Endothelial cell of umbilical vein (primary cell): ENCODE data around the gene NSD2. TPM values are rescaled to one million over a fixed set of nuclear protein-coding genes. Genes with fewer than 3 reads are reported as not detected.

Experiments used
- BruUV-seq: library from RNA; stranded (reverse); fragments of 400-500 nt; replicated peaks from 2 replicates; lab custom pipeline; 2021; lab: Mats Ljungman, UMichigan
- CTCF ChIA-PET: fragments of 300-600, 350-600 bp; sonication (Branson Sonifier 250); formaldehyde crosslinking; loops from one replicate; lab custom pipeline; 2021; ENCODE audit warnings: antibody characterized with exemption, inconsistent platforms; lab: Charles Lee
- POLR2A ChIA-PET: fragments of 300-600, 350-600 bp; sonication (Branson Sonifier 250); formaldehyde crosslinking; loops from one replicate; lab custom pipeline; 2021; ENCODE audit warnings: antibody characterized with exemption, inconsistent platforms; lab: Charles Lee
- DNase-seq: peaks from one replicate; pipeline ENCODE4 v3.0.0-alpha.2; 2011; ENCODE audit warnings: low read depth, low spot score
- FAIRE-seq: peaks from 2 replicates; lab custom pipeline; 2011; peaks lifted over from hg19 to GRCh38; lab: Jason Lieb, UNC
- H2AFZ ChIP-seq: 2 replicates; pipeline ENCODE4 v1.6.0; 2012; ENCODE audit warnings: low read depth, low read length, control low read depth, inconsistent platforms
- H3K27ac ChIP-seq: 2 replicates; pipeline ENCODE4 v1.5.1; 2011; ENCODE audit warnings: low read depth, mild to moderate bottlenecking, control low read depth, low read length, moderate library complexity; ENCODE audit not compliant: insufficient read depth
- H3K27me3 ChIP-seq, 2 experiments: 2 replicates each; pipeline versions ENCODE4 v1.6.0 to v1.6.1; 2011; ENCODE audit warnings: low read length in 2 of 2, mixed read lengths in 1 of 2; ENCODE audit not compliant: control insufficient read depth in 2 of 2, insufficient read depth in 2 of 2
- H3K36me3 ChIP-seq, 2 experiments: 2 replicates in 1 of 2; 3 replicates in 1 of 2; pipeline ENCODE4 v1.5.1; 2011; ENCODE audit warnings: low read length in 2 of 2, mild to moderate bottlenecking in 1 of 2, moderate library complexity in 1 of 2; ENCODE audit not compliant: control insufficient read depth in 2 of 2, insufficient read depth in 2 of 2; ENCODE audit errors: extremely low read depth in 1 of 2
- H3K4me1 ChIP-seq: 3 replicates; pipeline ENCODE4 v1.5.1; 2011; ENCODE audit warnings: mild to moderate bottlenecking, low read length; ENCODE audit not compliant: control insufficient read depth, insufficient read depth; ENCODE audit errors: extremely low read depth
- H3K4me2 ChIP-seq: 2 replicates; pipeline ENCODE4 v1.6.1; 2011; ENCODE audit warnings: low read length, control low read depth, mixed read lengths; ENCODE audit not compliant: insufficient read depth
- H3K4me3 ChIP-seq, 3 experiments: fragments of 200-600 bp in 1 of 3; sonication (generic), shearing (Covaris generic) in 1 of 3; replicated peaks in 1 of 3; 2 replicates each; pipeline ENCODE4 v1.5.1; 2011 to 2016; ENCODE audit warnings: control low read depth in 3 of 3, low read length in 3 of 3, mild to moderate bottlenecking in 2 of 3, inconsistent platforms in 1 of 3, low read depth in 1 of 3, moderate library complexity in 1 of 3; ENCODE audit not compliant: insufficient read depth in 1 of 3
- H3K79me2 ChIP-seq: 2 replicates; pipeline ENCODE4 v1.6.0; 2012; ENCODE audit warnings: low read length, inconsistent platforms; ENCODE audit not compliant: control insufficient read depth, insufficient read depth
- H3K9ac ChIP-seq: replicated peaks from 2 replicates; pipeline ENCODE3; 2011; ENCODE audit warnings: low read length, control low read depth; ENCODE audit not compliant: insufficient read depth; ENCODE audit errors: extremely low read depth
- H3K9me1 ChIP-seq: replicated peaks from 3 replicates; pipeline ENCODE4 v1.6.0; 2011; ENCODE audit warnings: mild to moderate bottlenecking, low read length; ENCODE audit not compliant: control insufficient read depth, insufficient read depth; ENCODE audit errors: extremely low read depth
- H3K9me3 ChIP-seq: replicated peaks from 2 replicates; pipeline ENCODE4 v1.5.1; 2012; ENCODE audit warnings: low read length, inconsistent platforms; ENCODE audit not compliant: control insufficient read depth, insufficient read depth
- H4K20me1 ChIP-seq: replicated peaks from 2 replicates; pipeline ENCODE3; 2011; ENCODE audit warnings: mild to moderate bottlenecking, low read length; ENCODE audit not compliant: control insufficient read depth, insufficient read depth; ENCODE audit errors: extremely low read depth
- FOS ChIP-seq: IDR thresholded peaks from 2 replicates; pipeline ENCODE4 v1.6.1; 2011; ENCODE audit warnings: mild to moderate bottlenecking, low read length, moderate library complexity, borderline replicate concordance; ENCODE audit not compliant: insufficient read depth
- GATA2 ChIP-seq: IDR thresholded peaks from 2 replicates; pipeline ENCODE4 v1.7.0; 2011; ENCODE audit warnings: low read depth, mild to moderate bottlenecking, moderate library complexity, mixed read lengths, low read length; ENCODE audit not compliant: insufficient read length, insufficient read depth
- JUN ChIP-seq: IDR thresholded peaks from 2 replicates; pipeline ENCODE4 v1.6.1; 2011; ENCODE audit warnings: borderline replicate concordance, low read depth; ENCODE audit not compliant: insufficient read length, insufficient read depth
- MYC ChIP-seq: IDR thresholded peaks from one replicate; pipeline ENCODE4 v1.6.1; 2011; ENCODE audit warnings: mild to moderate bottlenecking, low read depth, low read length
- POLR2A ChIP-seq: IDR thresholded peaks from 2 replicates; pipeline ENCODE4 v1.6.1; 2012; ENCODE audit warnings: low read depth, mild to moderate bottlenecking, control low read depth, low read length
- POLR2AphosphoS5 ChIP-seq: IDR thresholded peaks from 2 replicates; pipeline ENCODE4 v1.6.1; 2012; ENCODE audit warnings: low read depth, mild to moderate bottlenecking, control low read depth, low read length, moderate library complexity; ENCODE audit not compliant: insufficient read depth
- dilution Hi-C: fragments of 300-500 bp; cut with MboI; formaldehyde crosslinking; loops from one replicate; pipeline ENCODE4 v1.15.0; 2019; ENCODE audit warnings: low sequenced_read_pairs; ENCODE audit not compliant: extremely low pct_ligation_motif_present
- intact Hi-C: fragments of 100-400 bp; cut with micrococcal nuclease; formaldehyde crosslinking; loops from one replicate; pipeline ENCODE4 v1.10.0; 2022
- polyA plus RNA-seq, 4 experiments: library from polyadenylated mRNA; depleted of rRNA in 3 of 4; stranded (reverse) in 3 of 4; unstranded in 1 of 4; fragments of >200 nt; gene quantifications; 2 replicates each; pipeline versions ENCODE4 v1.2.1 to v1.2.3, GENCODE V29; 2011 to 2012; ENCODE audit warnings: missing spikeins in 1 of 4
- total RNA-seq: library from RNA; stranded (reverse); gene quantifications from 2 replicates; pipeline ENCODE4 v1.2.3, GENCODE V29; 2021
- TF ChIP-seq, protein P1 (sequence below), 2 donors: IDR thresholded peaks; 1 replicate in 1 of 2; 2 replicates in 1 of 2; pipeline ENCODE4 v1.5.1; 2011; ENCODE audit warnings: low read length in 2 of 2, mild to moderate bottlenecking in 2 of 2, moderate library complexity in 2 of 2, control low read depth in 1 of 2, inconsistent platforms in 1 of 2, low read depth in 1 of 2; ENCODE audit not compliant: insufficient read depth in 1 of 2; ENCODE audit errors: extremely low read depth in 1 of 2
- TF ChIP-seq, protein P2 (sequence below): IDR thresholded peaks from 2 replicates; pipeline ENCODE4 v1.6.1; 2011; ENCODE audit not compliant: insufficient read depth, insufficient read length

NSD2 gene
- total and polyA plus RNA-seq, 2 donors (not counting 3 experiments of a cell fraction or from before 2014, with no cell fraction given), result 31.3 to 171 TPM

DNA sequence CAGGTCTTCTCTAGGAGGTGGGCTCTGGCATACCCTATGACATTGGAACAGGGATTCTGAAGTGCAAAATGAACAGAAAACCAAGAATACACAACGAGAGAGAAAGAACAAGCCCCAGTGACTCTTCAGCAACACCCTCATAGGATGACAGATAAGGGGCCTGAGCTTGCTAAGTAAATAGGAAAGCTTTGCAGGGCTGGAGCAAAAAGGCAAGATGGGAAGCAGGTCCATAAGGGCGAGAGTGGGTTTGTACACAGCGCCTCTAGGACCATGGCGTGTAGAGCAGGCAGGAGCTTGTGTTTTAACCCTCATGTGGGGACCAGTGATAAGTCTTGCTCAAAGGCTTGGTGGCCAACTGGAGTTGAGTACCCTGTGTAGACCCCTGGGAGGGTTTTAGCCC, 91.8 kb downstream of the NSD2 start:
- Histone ChIP-seq H3K27me3 (no peaks in the 10 kb centered on the region), H3K79me2 (no peaks in the 10 kb centered on the region), H3K4me2 (no peak overlapping the region), H3K4me1 (no peaks in the 10 kb centered on the region), H3K4me3 (no peak overlapping the region), H3K9me1 (no peaks in the 10 kb centered on the region), H2AFZ (no peak overlapping the region), H3K9ac (no peak overlapping the region), H3K9me3 (no peaks in the 10 kb centered on the region), H3K36me3 (peaks cover 10 to 42% of the 10 kb centered on the region in 2 experiments), H3K27ac (no peak overlapping the region), H4K20me1 (no peaks in the 10 kb centered on the region)
- BruUV-seq, result no TSS peak
- ChIA-PET CTCF (no interaction called here), POLR2A (no interaction called here)
- intact Hi-C loops, result no loop called here
- DNase-seq, result no peak
- FAIRE-seq, result no peak
- dilution Hi-C loops, result no loop called here
- TF ChIP-seq POLR2AphosphoS5 (no peak), MYC (no peak), GATA2 (no peak), JUN (no peak), FOS (no peak), POLR2A (no peak)
- TF ChIP-seq, protein P1, sequence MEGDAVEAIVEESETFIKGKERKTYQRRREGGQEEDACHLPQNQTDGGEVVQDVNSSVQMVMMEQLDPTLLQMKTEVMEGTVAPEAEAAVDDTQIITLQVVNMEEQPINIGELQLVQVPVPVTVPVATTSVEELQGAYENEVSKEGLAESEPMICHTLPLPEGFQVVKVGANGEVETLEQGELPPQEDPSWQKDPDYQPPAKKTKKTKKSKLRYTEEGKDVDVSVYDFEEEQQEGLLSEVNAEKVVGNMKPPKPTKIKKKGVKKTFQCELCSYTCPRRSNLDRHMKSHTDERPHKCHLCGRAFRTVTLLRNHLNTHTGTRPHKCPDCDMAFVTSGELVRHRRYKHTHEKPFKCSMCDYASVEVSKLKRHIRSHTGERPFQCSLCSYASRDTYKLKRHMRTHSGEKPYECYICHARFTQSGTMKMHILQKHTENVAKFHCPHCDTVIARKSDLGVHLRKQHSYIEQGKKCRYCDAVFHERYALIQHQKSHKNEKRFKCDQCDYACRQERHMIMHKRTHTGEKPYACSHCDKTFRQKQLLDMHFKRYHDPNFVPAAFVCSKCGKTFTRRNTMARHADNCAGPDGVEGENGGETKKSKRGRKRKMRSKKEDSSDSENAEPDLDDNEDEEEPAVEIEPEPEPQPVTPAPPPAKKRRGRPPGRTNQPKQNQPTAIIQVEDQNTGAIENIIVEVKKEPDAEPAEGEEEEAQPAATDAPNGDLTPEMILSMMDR (IDR thresholded peaks at IDR 0.05; ENCODE audit: extremely low read depth in 1 of 2, insufficient read depth in 1 of 2, low read depth in 1 of 2, low read length in 2 of 2), result no peak
- TF ChIP-seq, protein P2, sequence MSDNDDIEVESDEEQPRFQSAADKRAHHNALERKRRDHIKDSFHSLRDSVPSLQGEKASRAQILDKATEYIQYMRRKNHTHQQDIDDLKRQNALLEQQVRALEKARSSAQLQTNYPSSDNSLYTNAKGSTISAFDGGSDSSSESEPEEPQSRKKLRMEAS, result no peak
